GM19395 (cell line): ENCODE data around the gene ST7L.
"Not testable (repeated sequence)": the region's sequence is repeated elsewhere in the genome, so short reads cannot be mapped to it uniquely, and the experiment has no call there.

ENCODE experiments used
- ATAC-seq: cut with Tn5 transposase; IDR thresholded peaks from one replicate; pipeline ENCODE4 v1.9.1; 2021; ENCODE audit warnings: mild to moderate bottlenecking, moderate library complexity; ENCODE audit not compliant: unreplicated experiment

The ST7L gene

GRCh38 chr1:112618721-112619517 lies at the start of gene ST7L:
ST7L (minus strand) TSS chr1:112619141; CDS start chr1:112619113, 28 bp downstream.
- no peak for ATAC-seq

DNA sequence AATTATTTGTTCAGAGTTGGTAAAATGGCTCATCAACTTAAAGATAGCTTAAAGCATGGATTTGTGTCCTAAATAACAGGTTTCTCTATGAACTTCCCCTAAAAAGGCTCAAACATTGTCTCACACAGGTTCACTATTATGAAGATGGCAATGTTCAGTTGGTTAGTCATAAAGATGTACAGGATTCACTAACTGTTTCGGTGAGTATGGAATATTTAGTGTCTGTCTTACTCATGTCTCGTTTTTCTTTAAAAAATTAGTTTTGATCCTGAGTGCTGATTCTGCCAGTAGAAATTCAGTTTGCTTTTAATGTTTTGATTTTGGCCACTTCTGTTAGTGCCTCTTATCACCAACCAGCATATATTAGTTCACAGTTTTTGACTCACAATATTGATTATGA lies 48.0 kb upstream of the ST7L start:
- no peak for ATAC-seq

- ATAC-seq, result no peak
Measured at GRCh38 chr1:112665857-112666256, 46.9 kb upstream of the ST7L start.

- no peak for ATAC-seq
Measured at GRCh38 chr1:112651205-112651604, 32.3 kb upstream of the ST7L start.

GRCh38 chr1:112646225-112646624 lies 27.3 kb upstream of the ST7L start:
- ATAC-seq, result no peak

DNA sequence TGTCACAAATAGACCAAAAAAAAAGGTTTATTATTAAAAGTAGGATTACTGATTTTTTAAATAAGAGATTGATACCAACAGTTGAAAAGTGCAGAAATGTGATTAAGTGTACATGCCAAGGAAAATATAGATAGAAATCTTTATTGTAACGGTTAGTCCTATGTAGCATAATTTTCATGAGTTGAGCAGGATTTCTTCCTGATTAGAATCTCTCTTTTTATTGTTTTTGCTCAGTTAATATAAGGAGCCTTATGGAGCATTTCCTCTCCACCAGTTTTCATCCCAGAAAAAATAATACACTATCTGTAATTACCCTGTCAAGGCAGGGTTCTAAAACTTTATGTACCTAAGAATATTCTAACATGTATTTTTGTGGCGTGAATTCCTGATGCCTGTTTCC lies 24.1 kb upstream of the ST7L start:
- ATAC-seq, result no peak

GRCh38 chr1:112640437-112640836 lies 21.5 kb upstream of the ST7L start:
- ATAC-seq, result not testable (repeated sequence)

DNA sequence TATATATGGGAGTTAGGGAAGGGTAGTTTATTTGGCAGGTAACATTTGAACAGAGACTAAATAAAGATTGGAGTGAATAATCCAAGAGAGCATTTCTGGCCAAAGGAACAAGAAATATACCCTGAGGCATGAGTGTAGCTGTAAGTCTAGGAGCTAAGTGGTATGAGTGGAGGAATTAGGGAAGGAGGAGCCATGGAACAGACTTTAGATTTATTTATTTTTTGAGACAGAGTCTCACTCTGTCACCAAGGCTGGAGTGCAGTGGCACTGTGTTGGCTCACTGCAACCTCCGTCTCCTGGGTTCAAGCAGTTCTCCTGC lies 19.1 kb upstream of the ST7L start:
- no peak for ATAC-seq

DNA sequence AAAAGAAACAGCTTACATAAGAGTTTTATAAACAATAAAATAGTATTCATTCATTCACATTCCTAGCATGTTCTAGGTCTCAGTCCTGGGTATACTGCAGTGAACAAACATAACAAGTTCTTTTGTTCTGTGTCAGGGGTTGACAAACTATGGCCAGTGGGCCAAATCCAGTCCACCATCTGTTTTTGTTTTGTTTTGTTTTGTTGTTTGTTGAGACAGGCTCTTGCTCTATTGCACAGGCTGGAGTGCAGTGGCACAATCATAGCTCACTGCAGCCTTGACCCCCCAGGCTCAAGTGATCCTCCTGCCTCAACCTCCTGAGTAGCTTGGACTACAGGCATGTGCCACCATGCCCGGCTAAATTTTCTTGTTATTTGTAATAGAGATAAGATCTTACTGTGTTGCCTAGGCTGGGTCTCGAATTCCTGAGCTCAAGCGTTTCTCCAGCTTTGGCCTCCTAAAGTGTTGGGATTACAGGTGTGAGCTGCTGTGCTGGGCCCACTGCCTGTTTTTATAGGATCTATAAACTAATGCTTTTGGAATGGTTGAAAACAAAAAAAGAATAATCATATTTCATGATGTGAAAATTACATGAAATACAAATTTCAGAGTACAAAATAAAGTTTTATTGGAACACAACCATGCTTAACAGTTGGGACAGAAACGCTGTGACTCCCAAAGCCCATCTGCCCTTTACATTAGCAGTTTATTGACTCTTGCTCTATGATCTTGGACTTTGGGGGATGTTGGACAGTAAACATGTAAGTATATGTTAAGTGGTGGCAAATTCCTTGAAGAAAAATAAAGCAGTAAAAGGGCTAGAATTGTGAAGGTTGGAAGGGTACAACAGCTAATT lies 18.5 kb upstream of the ST7L start:
- ATAC-seq, result no peak

DNA sequence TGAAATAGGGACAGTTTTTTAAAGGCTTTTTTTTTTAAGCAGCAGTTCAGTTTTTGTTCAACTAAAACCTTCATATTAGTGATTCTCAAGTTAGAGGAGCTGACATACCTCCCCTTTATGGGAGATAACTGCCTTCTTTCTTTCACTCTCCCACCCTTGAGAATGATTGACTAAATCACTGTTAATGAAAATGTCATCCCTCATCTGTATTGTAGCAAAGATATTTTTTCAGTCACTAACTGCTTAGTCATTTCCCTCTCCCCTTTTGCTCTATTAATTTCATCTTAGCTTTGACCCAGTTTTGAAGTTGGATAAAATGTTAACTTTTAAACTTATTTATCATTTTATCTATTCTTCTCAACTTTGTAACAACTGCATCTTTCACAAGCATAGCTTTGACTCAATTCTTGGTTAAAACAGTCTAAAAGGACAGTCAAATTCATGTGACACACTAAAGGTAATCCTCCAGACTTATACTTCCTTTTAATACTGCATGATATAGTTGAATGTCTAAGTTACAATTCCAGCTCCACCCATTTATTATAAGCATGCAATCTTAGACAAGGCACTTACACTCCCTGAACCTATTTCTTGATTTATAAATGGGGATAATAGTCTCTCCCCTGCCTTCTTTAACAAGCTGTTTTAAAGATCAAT lies 17.8 kb upstream of the ST7L start:
- peak; percentile 57 for ATAC-seq

- no peak for ATAC-seq
Measured at GRCh38 chr1:112636056-112636455, 17.1 kb upstream of the ST7L start.

DNA sequence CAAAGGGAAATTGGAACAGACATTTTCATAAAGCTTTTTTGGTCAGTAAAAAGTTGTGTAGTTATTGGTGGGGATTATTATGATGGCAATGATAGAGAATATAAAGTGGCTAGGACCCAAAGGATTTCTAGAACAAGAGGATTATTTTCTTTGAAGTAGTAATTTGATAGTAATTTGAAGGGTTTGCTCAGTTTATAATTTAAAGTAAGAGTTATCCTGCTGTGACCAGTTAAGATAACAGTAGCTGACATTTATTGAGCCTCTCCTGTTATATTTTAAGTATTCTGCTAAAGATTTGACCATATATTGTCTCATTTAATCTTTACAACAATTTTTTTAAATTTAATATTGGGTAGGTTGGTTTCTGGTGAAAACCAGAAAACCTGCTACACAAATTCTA lies 15.4 kb upstream of the ST7L start:
- ATAC-seq, result no peak

DNA sequence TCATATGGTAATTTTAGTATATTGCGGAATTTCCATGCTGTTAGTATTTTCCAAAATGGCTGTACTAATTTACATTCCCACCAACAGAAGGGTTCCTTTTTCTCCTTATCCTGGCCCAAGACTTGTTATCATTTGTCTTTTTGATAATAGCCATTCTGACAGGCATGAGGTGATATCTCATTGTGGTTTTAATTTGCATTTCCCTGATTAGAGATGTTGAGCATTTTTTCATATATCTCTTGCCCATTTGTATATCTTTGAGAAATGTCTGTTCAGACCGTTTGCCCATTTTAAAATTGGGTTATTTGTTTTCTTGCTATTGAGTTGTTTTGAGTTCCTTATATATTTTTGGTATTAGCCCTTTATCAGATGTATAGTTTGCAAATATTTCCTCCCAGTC lies 14.7 kb upstream of the ST7L start:
- no peak for ATAC-seq

DNA sequence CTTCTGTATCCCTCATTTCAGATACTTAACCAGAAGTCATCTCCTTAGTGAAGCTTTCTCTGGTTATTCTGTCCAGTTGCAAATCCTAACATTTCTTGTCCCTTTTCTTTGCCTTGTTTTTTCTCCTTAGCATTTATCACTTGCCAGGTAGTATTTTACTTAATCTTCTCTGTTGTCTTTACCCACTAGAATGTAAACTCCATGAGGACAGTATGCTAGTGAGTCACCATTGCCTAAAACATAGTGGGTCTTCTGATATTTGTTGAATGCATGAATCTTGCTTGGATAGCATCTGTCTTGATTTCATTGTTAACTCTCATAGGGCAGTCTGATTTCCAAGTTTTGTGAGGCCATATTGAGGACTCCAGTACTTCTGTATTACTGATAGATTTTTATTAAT lies 10.3 kb upstream of the ST7L start:
- no peak for ATAC-seq

DNA sequence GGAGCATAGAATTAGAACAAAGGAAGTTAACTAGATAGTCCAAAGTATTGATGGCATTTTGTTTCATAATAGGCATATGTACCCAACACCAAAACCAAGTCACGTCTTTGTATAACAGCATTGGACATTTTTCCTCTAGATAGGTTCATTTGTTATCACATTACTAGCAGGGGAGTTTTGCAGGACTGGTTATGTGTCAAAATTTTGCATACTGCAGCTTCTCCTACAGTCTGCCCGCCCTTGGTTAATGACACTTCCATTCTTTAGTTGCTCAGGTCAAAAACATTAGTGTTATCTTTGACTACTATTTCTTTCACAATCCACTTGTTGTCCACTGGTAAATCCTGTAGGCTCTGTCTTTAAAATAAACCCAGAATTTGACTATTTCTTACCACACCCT lies 9.6 kb upstream of the ST7L start:
- no peak for ATAC-seq

- no peak for ATAC-seq
Measured at GRCh38 chr1:112626887-112627286, 7.9 kb upstream of the ST7L start.

DNA sequence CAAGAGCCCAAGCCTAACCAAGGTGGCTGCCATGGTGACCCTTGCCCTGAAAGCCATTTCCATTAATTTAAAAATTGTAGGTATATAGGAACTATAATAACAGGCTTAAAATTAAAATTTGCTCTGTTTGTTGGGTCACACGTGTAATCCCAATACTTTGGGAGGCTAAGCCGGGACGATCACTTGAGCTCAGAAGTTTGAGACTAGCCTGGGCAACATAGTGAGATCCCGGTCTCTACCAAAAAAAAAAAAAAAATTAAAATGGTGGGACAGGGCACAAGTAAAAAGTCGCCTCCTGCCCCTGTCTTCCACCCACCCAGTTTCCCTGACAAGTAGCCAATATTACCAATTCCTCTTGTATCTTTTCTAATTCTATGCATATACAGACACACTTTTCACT lies 7.3 kb upstream of the ST7L start:
- ATAC-seq, result no peak

GRCh38 chr1:112625696-112626095 lies 6.8 kb upstream of the ST7L start:
- ATAC-seq, result no peak

GRCh38 chr1:112624493-112624892 lies 5.6 kb upstream of the ST7L start:
- not testable (repeated sequence) for ATAC-seq

- ATAC-seq, result no peak
Measured at GRCh38 chr1:112620377-112620695, 1.4 kb upstream of the ST7L start.

- ATAC-seq, result peak; percentile 70
Measured at GRCh38 chr1:112619518-112620376, 806 bp upstream of the ST7L start, which contains the start of gene CAPZA1. CAPZA1 (plus strand) TSS chr1:112619832; CDS start chr1:112619845, 13 bp downstream.
